Smooth muscle cell (in vitro differentiated cells): Measurements from ENCODE around the gene SYNGR1. TPM values are rescaled to one million over a fixed set of nuclear protein-coding genes. Genes with fewer than 3 reads are reported as not detected.

Experiments used
- DNase-seq: peaks from one replicate; lab custom pipeline; 2025; ENCODE audit not compliant: unreplicated experiment; lab: John Stamatoyannopoulos, UW
- H2AFZ ChIP-seq: fragments of 200-600 bp; sonication (generic); 2 replicates; pipeline ENCODE4 v1.6.0; 2016; ENCODE audit warnings: antibody characterized with exemption, low read depth, mild to moderate bottlenecking
- H3F3A ChIP-seq: fragments of 200-600 bp; sonication (generic); 2 replicates; pipeline ENCODE4 v1.6.0; 2017; ENCODE audit warnings: antibody characterized with exemption, low read depth
- H3K27ac ChIP-seq: fragments of 200-600 bp; sonication (generic); 2 replicates; pipeline ENCODE4 v1.5.1; 2016; ENCODE audit warnings: low read depth, mild to moderate bottlenecking
- H3K27me3 ChIP-seq: fragments of 200-600 bp; sonication (generic); 2 replicates; pipeline ENCODE4 v1.6.1; 2016; ENCODE audit warnings: low read depth, mild to moderate bottlenecking
- H3K36me3 ChIP-seq: fragments of 200-600 bp; sonication (generic); 2 replicates; pipeline ENCODE4 v1.5.1; 2016; ENCODE audit warnings: low read depth
- H3K4me1 ChIP-seq: fragments of 200-600 bp; sonication (generic); 2 replicates; pipeline ENCODE4 v1.5.1; 2016; ENCODE audit warnings: low read depth
- H3K4me2 ChIP-seq: fragments of 200-600 bp; sonication (generic); 2 replicates; pipeline ENCODE4 v1.6.0; 2016; ENCODE audit warnings: mild to moderate bottlenecking
- H3K4me3 ChIP-seq: fragments of 200-600 bp; sonication (generic); 2 replicates; pipeline ENCODE4 v1.5.1; 2016; ENCODE audit warnings: mild to moderate bottlenecking
- H3K79me2 ChIP-seq: fragments of 200-600 bp; sonication (generic); 2 replicates; pipeline ENCODE4 v1.6.0; 2016; ENCODE audit warnings: low read depth, mild to moderate bottlenecking
- H3K9ac ChIP-seq: fragments of 200-600 bp; sonication (generic); 2 replicates; pipeline ENCODE4 v1.6.0; 2016; ENCODE audit warnings: low read depth
- H3K9me3 ChIP-seq: fragments of 200-600 bp; sonication (generic); replicated peaks from 2 replicates; pipeline ENCODE4 v1.5.1; 2016; ENCODE audit warnings: low read depth
- H4K20me1 ChIP-seq: fragments of 200-600 bp; sonication (generic); 2 replicates; pipeline ENCODE4 v1.6.0; 2016; ENCODE audit warnings: low read depth
- WGBS: methylation state at CpG from one replicate; pipeline ENCODE4 v1.1.7; 2016; ENCODE audit warnings: low lambda C conversion rate; 5-methylcytosine and 5-hydroxymethylcytosine counted together
- polyA plus RNA-seq: library from polyadenylated mRNA; unstranded; fragments of >200 nt; fragmentation: Nextera tagmentation; extraction: Ambion mirVana; gene quantifications from 2 replicates; pipeline ENCODE4 v1.2.1, GENCODE V29; 2016
- total RNA-seq: library from RNA; depleted of rRNA; stranded (reverse); fragments of >200 nt; gene quantifications from 2 replicates; pipeline ENCODE4 v1.2.3, GENCODE V29; 2014
- TF ChIP-seq, protein P1 (sequence below): fragments of 200-600 bp; sonication (generic); IDR thresholded peaks from 2 replicates; pipeline ENCODE4 v1.5.1; 2017; ENCODE audit warnings: borderline replicate concordance, mild to moderate bottlenecking, antibody characterized with exemption; ENCODE audit not compliant: insufficient read depth, poor library complexity, severe bottlenecking

The SYNGR1 gene
- total and polyA plus RNA-seq, 2 experiments from 2014 or later, result 26.7 to 58.0 TPM

- no peak overlapping the region for H3K9ac ChIP-seq
- peaks cover 31% of the 10 kb centered on the region for H4K20me1 ChIP-seq
- H2AFZ ChIP-seq, result no peak overlapping the region
- no peaks in the 10 kb centered on the region for H3K36me3 ChIP-seq
- TF ChIP-seq, protein P1, sequence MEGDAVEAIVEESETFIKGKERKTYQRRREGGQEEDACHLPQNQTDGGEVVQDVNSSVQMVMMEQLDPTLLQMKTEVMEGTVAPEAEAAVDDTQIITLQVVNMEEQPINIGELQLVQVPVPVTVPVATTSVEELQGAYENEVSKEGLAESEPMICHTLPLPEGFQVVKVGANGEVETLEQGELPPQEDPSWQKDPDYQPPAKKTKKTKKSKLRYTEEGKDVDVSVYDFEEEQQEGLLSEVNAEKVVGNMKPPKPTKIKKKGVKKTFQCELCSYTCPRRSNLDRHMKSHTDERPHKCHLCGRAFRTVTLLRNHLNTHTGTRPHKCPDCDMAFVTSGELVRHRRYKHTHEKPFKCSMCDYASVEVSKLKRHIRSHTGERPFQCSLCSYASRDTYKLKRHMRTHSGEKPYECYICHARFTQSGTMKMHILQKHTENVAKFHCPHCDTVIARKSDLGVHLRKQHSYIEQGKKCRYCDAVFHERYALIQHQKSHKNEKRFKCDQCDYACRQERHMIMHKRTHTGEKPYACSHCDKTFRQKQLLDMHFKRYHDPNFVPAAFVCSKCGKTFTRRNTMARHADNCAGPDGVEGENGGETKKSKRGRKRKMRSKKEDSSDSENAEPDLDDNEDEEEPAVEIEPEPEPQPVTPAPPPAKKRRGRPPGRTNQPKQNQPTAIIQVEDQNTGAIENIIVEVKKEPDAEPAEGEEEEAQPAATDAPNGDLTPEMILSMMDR, result no peak
- H3K4me1 ChIP-seq, result no peaks in the 10 kb centered on the region
- no peak overlapping the region for H3K4me3 ChIP-seq
- no peaks in the 10 kb centered on the region for H3K79me2 ChIP-seq
- H3K9me3 ChIP-seq, result no peaks in the 10 kb centered on the region
- no peaks in the 10 kb centered on the region for H3F3A ChIP-seq
- H3K27ac ChIP-seq, result no peak overlapping the region
- no peaks in the 10 kb centered on the region for H3K27me3 ChIP-seq
- DNase-seq, result no peak
- WGBS, result 96% methylated on average over 3 of the region's 3 CpGs
- H3K4me2 ChIP-seq, result no peak overlapping the region
These were observed 15.6 kb downstream of the SYNGR1 start for GRCh38 chr22:39365492-39365780.

DNA sequence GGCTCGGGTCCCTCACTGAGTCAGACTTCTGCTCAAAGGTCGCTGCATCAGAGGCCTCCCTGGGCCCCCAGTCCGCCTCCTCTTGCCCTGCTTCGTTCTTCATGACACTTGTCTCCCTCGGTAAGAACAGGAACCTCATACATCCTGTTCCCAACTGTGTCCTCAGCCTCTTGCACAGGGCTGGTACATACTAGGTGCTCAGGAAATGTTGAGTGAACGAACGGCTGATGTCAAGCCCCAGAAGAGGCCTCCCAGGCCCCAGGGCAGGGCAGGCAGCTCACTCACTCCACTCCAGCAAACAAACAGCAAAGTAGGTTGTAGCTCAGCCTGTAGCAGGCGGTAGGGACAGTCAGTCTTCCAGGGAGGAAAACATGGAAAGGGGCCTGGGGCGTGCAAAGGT, 17.2 kb downstream of the SYNGR1 start:
- Histone ChIP-seq H4K20me1 (peaks cover 31% of the 10 kb centered on the region), H3K36me3 (no peaks in the 10 kb centered on the region), H3F3A (no peaks in the 10 kb centered on the region), H2AFZ (no peak overlapping the region), H3K79me2 (no peaks in the 10 kb centered on the region), H3K4me3 (no peak overlapping the region), H3K27me3 (no peaks in the 10 kb centered on the region), H3K9ac (no peak overlapping the region), H3K4me2 (no peak overlapping the region), H3K27ac (no peak overlapping the region), H3K4me1 (no peaks in the 10 kb centered on the region), H3K9me3 (no peaks in the 10 kb centered on the region)
- WGBS, result 83% methylated on average over 9 of the region's 9 CpGs
- TF ChIP-seq, protein P1, result no peak
- no peak for DNase-seq

DNA sequence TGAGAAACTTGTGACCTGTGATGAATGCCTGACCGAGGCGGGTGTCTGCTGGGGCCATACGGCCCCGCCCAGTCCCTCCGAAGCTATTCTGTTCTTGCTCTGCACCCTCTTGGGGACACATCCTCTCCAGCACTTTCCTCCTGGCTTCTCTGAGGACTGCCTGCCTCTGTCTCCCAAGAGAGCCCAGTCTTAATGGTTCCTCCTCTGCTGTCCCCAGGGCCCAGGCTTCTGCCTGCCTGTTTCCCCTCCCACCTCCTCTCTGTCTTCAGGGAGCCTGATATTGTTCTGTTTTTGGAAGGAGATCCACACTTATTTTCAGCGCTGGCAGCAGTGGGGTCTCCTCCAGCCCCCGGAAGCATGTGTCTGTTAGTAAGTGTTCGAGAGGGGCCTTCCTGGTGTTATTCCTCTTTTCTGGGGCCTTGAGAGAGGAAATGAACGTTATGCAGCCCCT, 18.7 kb downstream of the SYNGR1 start:
- Histone ChIP-seq H3K27ac (no peak overlapping the region), H2AFZ (no peak overlapping the region), H3K27me3 (no peaks in the 10 kb centered on the region), H4K20me1 (peaks cover 19% of the 10 kb centered on the region), H3K4me2 (no peak overlapping the region), H3F3A (no peaks in the 10 kb centered on the region), H3K9me3 (no peaks in the 10 kb centered on the region), H3K36me3 (no peaks in the 10 kb centered on the region), H3K9ac (no peak overlapping the region), H3K4me3 (no peak overlapping the region), H3K4me1 (no peaks in the 10 kb centered on the region), H3K79me2 (no peaks in the 10 kb centered on the region)
- DNase-seq, result no peak
- TF ChIP-seq, protein P1, result no peak
- 90% methylated on average over 9 of the region's 9 CpGs for WGBS

DNA sequence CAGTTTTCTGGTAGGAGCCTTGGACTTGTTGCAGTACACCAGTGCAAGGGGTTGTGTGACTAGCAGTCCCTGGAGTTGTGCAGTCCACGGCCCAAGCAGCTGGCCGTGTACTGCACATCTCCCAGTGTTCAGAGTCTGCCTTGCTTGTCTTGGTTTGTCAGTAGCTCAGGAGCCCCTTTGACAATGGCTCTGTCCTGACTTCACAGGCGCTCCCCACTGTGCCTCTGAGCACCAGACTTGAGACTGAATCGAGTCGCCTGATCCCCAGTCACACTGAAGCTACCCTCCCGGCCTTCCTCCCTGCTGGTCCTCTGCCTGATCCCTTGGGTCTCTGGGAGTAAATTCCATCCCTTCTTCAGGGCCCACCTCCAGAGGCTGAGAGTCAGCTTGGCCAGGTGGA, 19.4 kb downstream of the SYNGR1 start:
- H4K20me1 ChIP-seq, result peaks cover 13% of the 10 kb centered on the region
- H2AFZ ChIP-seq, result no peak overlapping the region
- DNase-seq, result no peak
- no peaks in the 10 kb centered on the region for H3K4me1 ChIP-seq
- no peak overlapping the region for H3K9ac ChIP-seq
- H3K79me2 ChIP-seq, result no peaks in the 10 kb centered on the region
- no peak overlapping the region for H3K27ac ChIP-seq
- WGBS, result 89% methylated on average over 6 of the region's 6 CpGs
- H3K27me3 ChIP-seq, result no peaks in the 10 kb centered on the region
- no peaks in the 10 kb centered on the region for H3F3A ChIP-seq
- no peak overlapping the region for H3K4me2 ChIP-seq
- H3K4me3 ChIP-seq, result no peak overlapping the region
- no peaks in the 10 kb centered on the region for H3K9me3 ChIP-seq
- TF ChIP-seq, protein P1, result no peak
- no peaks in the 10 kb centered on the region for H3K36me3 ChIP-seq
